K562 (cell line): ENCODE data around the gene EPC2. TPM values are rescaled to one million over a fixed set of nuclear protein-coding genes. Genes with fewer than 3 reads are reported as not detected.

ENCODE experiments used
- ATAC-seq: fragments of 200-7000 bp; cut with Tn5 transposase; 3 replicates; pipeline ENCODE4 v1.9.1; 2020; ENCODE audit warnings: moderate library complexity
- BruUV-seq: library from RNA; stranded (reverse); fragments of 400-500 nt; replicated peaks from 2 replicates; lab custom pipeline; 2021; lab: Mats Ljungman, UMichigan
- CTCF ChIA-PET: fragments of 300-600 bp; formaldehyde crosslinking; extraction: SDS; loops from one replicate; lab custom pipeline; 2021; ENCODE audit warnings: low intra/inter-chr PET ratio; lab: Yijun Ruan, JAX
- POLR2A ChIA-PET: fragments of 300-600, 350-650 bp; sonication (Branson Sonifier 250); formaldehyde crosslinking; extraction: SDS; loops from one replicate; lab custom pipeline; 2021; ENCODE audit warnings: antibody characterized with exemption, inconsistent platforms; lab: Yijun Ruan, JAX
- DNase-seq, 4 experiments: peaks; one replicate each; pipeline versions ENCODE4 v3.0.0 to v3.0.0-alpha.2; 2011 to 2018; ENCODE audit warnings: low spot score in 3 of 4, mixed read lengths in 3 of 4; ENCODE audit errors: extremely low read depth in 1 of 4
- FAIRE-seq: peaks from 2 replicates; lab custom pipeline; 2011; peaks lifted over from hg19 to GRCh38; lab: Jason Lieb, UNC
- H2AFZ ChIP-seq: 2 replicates; pipeline ENCODE4 v1.6.0; 2011; ENCODE audit warnings: low read depth, low read length, control low read depth, inconsistent platforms
- H3K27ac ChIP-seq: fragments of 200-600 bp; 3 replicates; pipeline ENCODE4 v1.8.0; 2011; ENCODE audit warnings: low read depth, mild to moderate bottlenecking, control low read depth, inconsistent platforms, low read length, moderate library complexity, mixed read lengths; ENCODE audit errors: extremely low read depth
- H3K27me3 ChIP-seq, 2 experiments: fragments of 300-600 bp in 1 of 2; 2 replicates in 1 of 2; 3 replicates in 1 of 2; pipeline versions ENCODE4 v1.6.0 to v1.8.0; 2011; ENCODE audit warnings: inconsistent platforms in 2 of 2, low read length in 2 of 2, mild to moderate bottlenecking in 1 of 2, mixed read lengths in 1 of 2, moderate library complexity in 1 of 2; ENCODE audit not compliant: control insufficient read depth in 2 of 2, insufficient read depth in 2 of 2
- H3K36me3 ChIP-seq: fragments of 300-600 bp; 3 replicates; pipeline ENCODE4 v1.8.0; 2011; ENCODE audit warnings: mild to moderate bottlenecking, low read length, inconsistent platforms; ENCODE audit not compliant: control insufficient read depth, insufficient read depth
- H3K4me1 ChIP-seq, 2 experiments: fragments of 200-600 bp in 1 of 2; replicated peaks in 1 of 2; 2 replicates in 1 of 2; 3 replicates in 1 of 2; pipeline versions ENCODE4 v1.5.1 to v1.8.0; 2011; ENCODE audit warnings: inconsistent platforms in 2 of 2, low read length in 2 of 2, mild to moderate bottlenecking in 1 of 2, mixed read lengths in 1 of 2, moderate library complexity in 1 of 2; ENCODE audit not compliant: control insufficient read depth in 2 of 2, insufficient read depth in 2 of 2
- H3K4me2 ChIP-seq: 2 replicates; pipeline ENCODE4 v1.6.1; 2011; ENCODE audit warnings: low read length, control low read depth, inconsistent platforms, mixed read lengths; ENCODE audit not compliant: insufficient read depth
- H3K4me3 ChIP-seq: fragments of 200-600 bp; sonication (generic), shearing (Covaris generic); 2 replicates; pipeline ENCODE4 v1.5.1; 2016; ENCODE audit warnings: control low read depth, inconsistent platforms
- H3K79me2 ChIP-seq: fragments of 200-600 bp; 3 replicates; pipeline ENCODE4 v1.8.0; 2011; ENCODE audit warnings: low read length, inconsistent platforms; ENCODE audit not compliant: control insufficient read depth, insufficient read depth
- H3K9ac ChIP-seq, 2 experiments: 2 replicates each; pipeline versions ENCODE4 v1.6.0 to v1.6.1; 2011; ENCODE audit warnings: low read depth in 2 of 2, low read length in 2 of 2, control low read depth in 1 of 2, inconsistent platforms in 1 of 2, mild to moderate bottlenecking in 1 of 2, mixed read lengths in 1 of 2; ENCODE audit not compliant: insufficient read depth in 1 of 2
- H3K9me1 ChIP-seq: one replicate; pipeline ENCODE4 v1.6.0; 2011; ENCODE audit warnings: inconsistent platforms, mild to moderate bottlenecking, low read length, moderate library complexity; ENCODE audit not compliant: control insufficient read depth, insufficient read depth
- H3K9me3 ChIP-seq: replicated peaks from 2 replicates; pipeline ENCODE4 v1.5.1; 2011; ENCODE audit warnings: low read depth, low read length, inconsistent platforms; ENCODE audit not compliant: control insufficient read depth, insufficient read depth
- H4K20me1 ChIP-seq: replicated peaks from 2 replicates; pipeline ENCODE4 v1.6.1; 2011; ENCODE audit warnings: low read length, inconsistent platforms, mixed read lengths; ENCODE audit not compliant: control insufficient read depth, insufficient read depth
- CAMTA2 ChIP-seq: fragments of 250-450 bp; sonication (Bioruptor Pico); conservative IDR thresholded peaks from 2 replicates; pipeline ENCODE4 v1.5.1; 2022
- HCFC1 ChIP-seq: IDR thresholded peaks from 2 replicates; pipeline ENCODE4 v1.6.1; 2012; ENCODE audit warnings: low read depth, low read length, improper control_type of control experiment
- MCM7 ChIP-seq, 2 experiments: fragments of 450-650 bp; IDR thresholded peaks; 2 replicates each; pipeline ENCODE4 v1.6.1; 2016 to 2018
- PYGO2 ChIP-seq: fragments of 450-650 bp; IDR thresholded peaks from 2 replicates; pipeline ENCODE4 v1.6.1; 2016; ENCODE audit warnings: mild to moderate bottlenecking, missing genetic modification characterization, moderate library complexity, missing compliant biosample characterization
- ZNF174 ChIP-seq: fragments of 250-450 bp; sonication (Bioruptor Pico); IDR thresholded peaks from 2 replicates; pipeline ENCODE4 v1.4.0; 2020; ENCODE audit warnings: mild to moderate bottlenecking
- WGBS: fragments of 100-300 bp; shearing (Covaris generic); methylation state at CpG from one replicate; pipeline ENCODE4 v1.1.6; 2016; ENCODE audit warnings: low coverage, mixed read lengths; ENCODE audit not compliant: insufficient coverage; ENCODE audit errors: missing lambda C conversion rate; 5-methylcytosine and 5-hydroxymethylcytosine counted together
- in situ Hi-C: fragments of 300-500 bp; cut with MboI; formaldehyde crosslinking; loops from 4 replicates; pipeline ENCODE4 v1.15.0; 2018; ENCODE audit warnings: inconsistent platforms, mixed read lengths
- intact Hi-C: fragments of 100-400 bp; cut with micrococcal nuclease; formaldehyde crosslinking; loops from 2 replicates; pipeline ENCODE4 v1.14.2; 2022
- polyA plus RNA-seq, 8 experiments: library from polyadenylated mRNA; depleted of rRNA in 4 of 8; stranded (reverse) in 5 of 8; unstranded in 3 of 8; fragments of >200 nt; fragmentation: Nextera tagmentation in 2 of 8; fragmentation: Illumina TruSeq in 1 of 8; extraction: Ambion mirVana in 2 of 8; extraction: Trizol in 1 of 8; gene quantifications; 2 replicates each; pipeline versions ENCODE4 v1.2.1 to v1.2.3, GENCODE V29; 2011 to 2014; ENCODE audit warnings: inconsistent platforms in 1 of 8, missing spikeins in 1 of 8
- total RNA-seq, 7 experiments: library from RNA; depleted of rRNA in 6 of 7; stranded (reverse); fragments of >200 nt in 6 of 7; fragmentation: Illumina TruSeq in 2 of 7; extraction: Trizol in 2 of 7; gene quantifications; 2 replicates each; pipeline versions ENCODE4 v1.2.1 to v1.2.3, GENCODE V29; 2011 to 2021; ENCODE audit warnings: low replicate concordance in 1 of 7
- TF ChIP-seq, protein P1 (sequence below), 3 experiments: fragments of 200-800 bp in 1 of 3; sonication (Bioruptor generic) in 1 of 3; sonication (generic) in 1 of 3; formaldehyde crosslinking in 1 of 3; IDR thresholded peaks; 2 replicates each; pipeline versions ENCODE4 v1.6.1 to v1.8.0; 2016 to 2022; ENCODE audit warnings: mild to moderate bottlenecking in 2 of 3, missing compliant biosample characterization in 2 of 3, missing genetic modification characterization in 2 of 3, missing genetic modification reagents in 1 of 3

EPC2 gene
- total and polyA plus RNA-seq, 9 of the 15 experiments (the other 6 are each of a cell fraction or from before 2014, with no cell fraction given) = 7.0 to 35.8 (median 29.1) TPM

DNA sequence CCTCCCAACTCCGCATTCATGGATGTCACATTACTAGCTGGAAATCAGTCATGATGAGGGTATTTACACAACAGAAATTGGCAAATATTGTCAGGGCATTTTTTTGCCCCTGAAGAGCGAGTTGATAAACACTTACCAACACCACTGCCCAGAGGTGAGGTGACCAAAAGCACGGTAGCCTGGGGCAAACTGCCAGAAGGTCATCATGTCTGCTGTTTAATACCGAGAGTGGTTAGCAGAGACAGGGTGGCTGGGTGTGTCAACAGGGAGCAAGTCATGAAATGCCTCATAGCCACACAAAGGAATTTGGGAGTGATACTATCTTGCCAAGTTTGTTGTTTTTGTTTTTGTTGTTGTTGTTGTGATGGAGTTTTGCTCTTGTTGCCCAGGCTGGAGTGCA lies 37.0 kb upstream of the EPC2 start:
- Histone ChIP-seq H3K27me3 (peaks cover 7 to 23% of the 10 kb centered on the region in 2 experiments; a peak in 4 of 5 replicates), H3K4me2 (no peak overlapping the region), H3K9me3 (no peaks in the 10 kb centered on the region), H4K20me1 (no peaks in the 10 kb centered on the region), H3K79me2 (no peaks in the 10 kb centered on the region), H3K4me1 (no peaks in the 10 kb centered on the region), H3K36me3 (no peaks in the 10 kb centered on the region), H3K9ac (no peak overlapping the region), H3K27ac (no peak overlapping the region), H3K4me3 (no peak overlapping the region), H3K9me1 (no peaks in the 10 kb centered on the region), H2AFZ (no peak overlapping the region)
- no peak for DNase-seq
- POLR2A ChIA-PET = interaction anchor here (0.7 to 1.5 kb wide), 2 partner anchors 9 to 18 kb away, joined by 3 to 6 read pairs; no protein-coding TSS in a partner anchor
- no peak for ATAC-seq
- BruUV-seq = no TSS peak
- in situ Hi-C loops = no loop called here
- no peak for TF ChIP-seq CAMTA2 (CRISPR knock-in tag)
- TF ChIP-seq, protein P1, sequence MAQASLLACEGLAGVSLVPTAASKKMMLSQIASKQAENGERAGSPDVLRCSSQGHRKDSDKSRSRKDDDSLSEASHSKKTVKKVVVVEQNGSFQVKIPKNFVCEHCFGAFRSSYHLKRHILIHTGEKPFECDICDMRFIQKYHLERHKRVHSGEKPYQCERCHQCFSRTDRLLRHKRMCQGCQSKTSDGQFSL (CRISPR knock-in tag; IDR thresholded peaks at IDR 0.05) = no peak
- TF ChIP-seq, protein P1 (tag; IDR thresholded peaks at IDR 0.05) = no peak
- TF ChIP-seq HCFC1 = no peak
- TF ChIP-seq ZNF174 = no peak
- TF ChIP-seq PYGO2 = no peak
- 0 out of 4 replicates have a peak, but pooled peaks of 1 of the 2 experiments have one; percentile 28 for TF ChIP-seq MCM7 (IDR thresholded peaks at IDR 0.05)
- WGBS = 4% methylated on average over 4 of the region's 4 CpGs
- CTCF ChIA-PET = no interaction called here
- intact Hi-C loops = no loop called here
- FAIRE-seq = no peak
